ENCODE data around the gene BRD7.

- TF ChIP-seq CTCF (tag by site-specific recombination; IDR thresholded peaks at IDR 0.05) (no peak), MYNN (tag by site-specific recombination; IDR thresholded peaks at IDR 0.05; ENCODE audit: borderline replicate concordance) (no peak), BCL6B (tag by site-specific recombination; IDR thresholded peaks at IDR 0.05) (no peak), ZFP69B (tag by site-specific recombination; IDR thresholded peaks at IDR 0.05) (no peak), ZNF768 (tag by site-specific recombination; IDR thresholded peaks at IDR 0.05) (no peak), ELK4 (IDR thresholded peaks at IDR 0.05; ENCODE audit: borderline replicate concordance, low read depth, low read length) (no peak), ZNF549 (tag by site-specific recombination; IDR thresholded peaks at IDR 0.05) (no peak), ZNF184 (tag by site-specific recombination; IDR thresholded peaks at IDR 0.05) (no peak), PRDM4 (tag by site-specific recombination; IDR thresholded peaks at IDR 0.05) (no peak), SALL2 (tag by site-specific recombination; IDR thresholded peaks at IDR 0.05; ENCODE audit: borderline replicate concordance) (no peak), ZBTB11 (tag by site-specific recombination; conservative IDR thresholded peaks at IDR 0.05; ENCODE audit: low read depth) (no peak), ZNF76 (tag by site-specific recombination; IDR thresholded peaks at IDR 0.05; ENCODE audit: borderline replicate concordance, low read depth) (no peak), YY1 (tag by site-specific recombination; IDR thresholded peaks at IDR 0.05) (no peak)
- TF ChIP-seq, protein P1, sequence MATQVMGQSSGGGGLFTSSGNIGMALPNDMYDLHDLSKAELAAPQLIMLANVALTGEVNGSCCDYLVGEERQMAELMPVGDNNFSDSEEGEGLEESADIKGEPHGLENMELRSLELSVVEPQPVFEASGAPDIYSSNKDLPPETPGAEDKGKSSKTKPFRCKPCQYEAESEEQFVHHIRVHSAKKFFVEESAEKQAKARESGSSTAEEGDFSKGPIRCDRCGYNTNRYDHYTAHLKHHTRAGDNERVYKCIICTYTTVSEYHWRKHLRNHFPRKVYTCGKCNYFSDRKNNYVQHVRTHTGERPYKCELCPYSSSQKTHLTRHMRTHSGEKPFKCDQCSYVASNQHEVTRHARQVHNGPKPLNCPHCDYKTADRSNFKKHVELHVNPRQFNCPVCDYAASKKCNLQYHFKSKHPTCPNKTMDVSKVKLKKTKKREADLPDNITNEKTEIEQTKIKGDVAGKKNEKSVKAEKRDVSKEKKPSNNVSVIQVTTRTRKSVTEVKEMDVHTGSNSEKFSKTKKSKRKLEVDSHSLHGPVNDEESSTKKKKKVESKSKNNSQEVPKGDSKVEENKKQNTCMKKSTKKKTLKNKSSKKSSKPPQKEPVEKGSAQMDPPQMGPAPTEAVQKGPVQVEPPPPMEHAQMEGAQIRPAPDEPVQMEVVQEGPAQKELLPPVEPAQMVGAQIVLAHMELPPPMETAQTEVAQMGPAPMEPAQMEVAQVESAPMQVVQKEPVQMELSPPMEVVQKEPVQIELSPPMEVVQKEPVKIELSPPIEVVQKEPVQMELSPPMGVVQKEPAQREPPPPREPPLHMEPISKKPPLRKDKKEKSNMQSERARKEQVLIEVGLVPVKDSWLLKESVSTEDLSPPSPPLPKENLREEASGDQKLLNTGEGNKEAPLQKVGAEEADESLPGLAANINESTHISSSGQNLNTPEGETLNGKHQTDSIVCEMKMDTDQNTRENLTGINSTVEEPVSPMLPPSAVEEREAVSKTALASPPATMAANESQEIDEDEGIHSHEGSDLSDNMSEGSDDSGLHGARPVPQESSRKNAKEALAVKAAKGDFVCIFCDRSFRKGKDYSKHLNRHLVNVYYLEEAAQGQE (tag by site-specific recombination; IDR thresholded peaks at IDR 0.05), result no peak
Observed at GRCh38 chr16:50288026-50288425, 80.8 kb downstream of the BRD7 start.

Data from HEK293 (cell line).